ENCODE results near the gene PLG.

The PLG gene

GRCh38 chr6:160662429-160662828 lies 39.6 kb upstream of the PLG start:
- no peak for TF ChIP-seq SP3 (tag by site-specific recombination; IDR thresholded peaks at IDR 0.05)
- no peak for TF ChIP-seq ZBTB8A (tag by site-specific recombination; IDR thresholded peaks at IDR 0.05)
- TF ChIP-seq PRDM4 (tag by site-specific recombination; IDR thresholded peaks at IDR 0.05): no peak
- no peak for TF ChIP-seq ZNF514 (tag by site-specific recombination; IDR thresholded peaks at IDR 0.05)
- no peak for TF ChIP-seq ZNF341 (tag by site-specific recombination; IDR thresholded peaks at IDR 0.05; ENCODE audit: low read depth)
- no peak for TF ChIP-seq ZNF335 (tag by site-specific recombination; conservative IDR thresholded peaks at IDR 0.05)
- TF ChIP-seq ZNF311 (tag by site-specific recombination; IDR thresholded peaks at IDR 0.05; ENCODE audit: borderline replicate concordance): no peak
- no peak for TF ChIP-seq GLIS2 (tag by site-specific recombination; IDR thresholded peaks at IDR 0.05)
- TF ChIP-seq TSHZ1 (tag by site-specific recombination; IDR thresholded peaks at IDR 0.05; ENCODE audit: borderline replicate concordance): no peak
- TF ChIP-seq ZFP69B (tag by site-specific recombination; IDR thresholded peaks at IDR 0.05): no peak
- no peak for TF ChIP-seq PRDM6 (tag by site-specific recombination; IDR thresholded peaks at IDR 0.05)
- no peak for TF ChIP-seq ZNF600 (tag by site-specific recombination; IDR thresholded peaks at IDR 0.05)
- no peak for TF ChIP-seq ZNF214 (tag by site-specific recombination; IDR thresholded peaks at IDR 0.05; ENCODE audit: borderline replicate concordance)
- TF ChIP-seq KLF9 (tag by site-specific recombination; IDR thresholded peaks at IDR 0.05; ENCODE audit: low read depth): no peak
- no peak for TF ChIP-seq KLF16 (tag by site-specific recombination; IDR thresholded peaks at IDR 0.05)
- no peak for TF ChIP-seq SP7 (tag by site-specific recombination; IDR thresholded peaks at IDR 0.05)
- TF ChIP-seq PATZ1 (tag by site-specific recombination; IDR thresholded peaks at IDR 0.05): no peak
- no peak for TF ChIP-seq ZNF530 (tag by site-specific recombination; IDR thresholded peaks at IDR 0.05; ENCODE audit: low read depth)
- Histone ChIP-seq H3K9me3 (ENCODE audit: control insufficient read depth, insufficient read depth, low read depth, low read length) (no peaks in the 10 kb centered on the region), H3K27ac (ENCODE audit: extremely low read depth, low read depth, low read length) (no peak overlapping the region), H3K4me3 (ENCODE audit: low read depth, low read length) (no peak overlapping the region), H3K36me3 (ENCODE audit: control insufficient read depth in 2 of 2, insufficient read depth in 1 of 2, low read length in 2 of 2) (no peaks in the 10 kb centered on the region), H3K4me1 (ENCODE audit: control insufficient read depth, insufficient read depth, low read length) (no peaks in the 10 kb centered on the region)
- CTCF ChIA-PET: no interaction called here
- POLR2A ChIA-PET: no interaction called here
